DND-41 (cell line): ENCODE results near the gene RUNX2.

Experiments used
- ATAC-seq: fragments of 200-7000 bp; cut with Tn5 transposase; 3 replicates; pipeline ENCODE4 v1.9.1; 2021; ENCODE audit warnings: low read depth; ENCODE audit not compliant: insufficient read depth
- DNase-seq: peaks from one replicate; pipeline ENCODE4 v3.0.0-alpha.2; 2020
- H2AFZ ChIP-seq: 2 replicates; pipeline ENCODE4 v1.6.0; 2012; ENCODE audit warnings: low read depth, low read length
- H3K27ac ChIP-seq: 2 replicates; pipeline ENCODE4 v1.5.1; 2012; ENCODE audit warnings: low read length, inconsistent platforms
- H3K27me3 ChIP-seq: fragments of 200-600 bp; sonication (generic); 2 replicates; pipeline ENCODE4 v1.6.0; 2012; ENCODE audit warnings: low read length, mild to moderate bottlenecking, inconsistent platforms; ENCODE audit not compliant: insufficient read depth, poor library complexity
- H3K36me3 ChIP-seq: 2 replicates; pipeline ENCODE4 v1.5.1; 2012; ENCODE audit warnings: low read length, inconsistent platforms; ENCODE audit not compliant: insufficient read depth
- H3K4me1 ChIP-seq: 2 replicates; pipeline ENCODE4 v1.5.1; 2012; ENCODE audit warnings: mild to moderate bottlenecking, low read length; ENCODE audit not compliant: insufficient read depth
- H3K4me2 ChIP-seq: 2 replicates; pipeline ENCODE4 v1.6.0; 2012; ENCODE audit warnings: mild to moderate bottlenecking, moderate library complexity, low read length, inconsistent platforms; ENCODE audit not compliant: insufficient read depth
- H3K4me3 ChIP-seq, 2 experiments: fragments of 200-600 bp in 1 of 2; shearing (Covaris generic) in 1 of 2; 2 replicates each; pipeline ENCODE4 v1.5.1; 2012 to 2016; ENCODE audit warnings: inconsistent platforms in 2 of 2, low read length in 2 of 2, mild to moderate bottlenecking in 2 of 2, low read depth in 1 of 2, moderate library complexity in 1 of 2
- H3K79me2 ChIP-seq: 2 replicates; pipeline ENCODE4 v1.6.0; 2012; ENCODE audit warnings: low read length, inconsistent platforms; ENCODE audit not compliant: insufficient read depth
- H3K9ac ChIP-seq: 2 replicates; pipeline ENCODE4 v1.6.0; 2012; ENCODE audit warnings: low read depth, mild to moderate bottlenecking, inconsistent platforms, low read length, moderate library complexity
- H3K9me3 ChIP-seq: 2 replicates; pipeline ENCODE4 v1.5.1; 2012; ENCODE audit warnings: low read length, moderate library complexity, mild to moderate bottlenecking, inconsistent platforms; ENCODE audit not compliant: insufficient read depth, severe bottlenecking
- H4K20me1 ChIP-seq: 2 replicates; pipeline ENCODE4 v1.6.0; 2012; ENCODE audit warnings: low read length; ENCODE audit not compliant: insufficient read depth
- EZH2 ChIP-seq: IDR thresholded peaks from 3 replicates; pipeline ENCODE4 v1.6.1; 2012; ENCODE audit warnings: borderline replicate concordance, low read depth, mild to moderate bottlenecking, moderate library complexity, low read length, inconsistent platforms; ENCODE audit not compliant: severe bottlenecking
- TF ChIP-seq, protein P1 (sequence below): IDR thresholded peaks from 2 replicates; pipeline ENCODE4 v1.5.1; 2012; ENCODE audit warnings: borderline replicate concordance, low read length, moderate library complexity, mild to moderate bottlenecking; ENCODE audit not compliant: poor library complexity, severe bottlenecking; ENCODE audit errors: extremely low read depth

Gene RUNX2

DNA sequence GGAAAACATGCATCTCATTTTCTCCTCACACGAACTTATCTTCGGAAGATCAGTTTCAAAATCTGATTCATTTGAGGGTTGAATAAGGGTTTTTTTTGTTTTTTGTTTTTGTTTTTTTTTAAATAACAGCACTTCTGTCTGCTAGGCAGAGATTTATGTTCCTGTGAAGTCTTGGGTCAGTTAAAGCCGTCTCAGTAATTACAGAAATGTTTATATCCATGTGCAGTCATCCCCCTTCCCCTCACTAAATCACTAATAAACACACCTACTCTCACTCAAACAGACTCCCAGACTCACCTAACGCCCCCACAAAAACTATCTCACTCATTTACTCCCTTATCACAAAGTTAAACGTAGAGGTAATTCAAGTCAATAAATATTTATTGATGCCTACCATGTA is 263.8 kb downstream of the RUNX2 start:
- no peaks in the 10 kb centered on the region for H3K9me3 ChIP-seq
- no peaks in the 10 kb centered on the region for H3K79me2 ChIP-seq
- H3K4me2 ChIP-seq = no peak overlapping the region
- H3K36me3 ChIP-seq = no peaks in the 10 kb centered on the region
- H3K27me3 ChIP-seq = no peaks in the 10 kb centered on the region
- no peak overlapping the region for H3K27ac ChIP-seq
- H3K4me1 ChIP-seq = peaks cover 17% of the 10 kb centered on the region
- DNase-seq = no peak
- no peak overlapping the region for H3K4me3 ChIP-seq
- no peaks in the 10 kb centered on the region; the same call in 1 of the 2 replicates for H4K20me1 ChIP-seq
- H2AFZ ChIP-seq = no peak overlapping the region
- TF ChIP-seq, protein P1, sequence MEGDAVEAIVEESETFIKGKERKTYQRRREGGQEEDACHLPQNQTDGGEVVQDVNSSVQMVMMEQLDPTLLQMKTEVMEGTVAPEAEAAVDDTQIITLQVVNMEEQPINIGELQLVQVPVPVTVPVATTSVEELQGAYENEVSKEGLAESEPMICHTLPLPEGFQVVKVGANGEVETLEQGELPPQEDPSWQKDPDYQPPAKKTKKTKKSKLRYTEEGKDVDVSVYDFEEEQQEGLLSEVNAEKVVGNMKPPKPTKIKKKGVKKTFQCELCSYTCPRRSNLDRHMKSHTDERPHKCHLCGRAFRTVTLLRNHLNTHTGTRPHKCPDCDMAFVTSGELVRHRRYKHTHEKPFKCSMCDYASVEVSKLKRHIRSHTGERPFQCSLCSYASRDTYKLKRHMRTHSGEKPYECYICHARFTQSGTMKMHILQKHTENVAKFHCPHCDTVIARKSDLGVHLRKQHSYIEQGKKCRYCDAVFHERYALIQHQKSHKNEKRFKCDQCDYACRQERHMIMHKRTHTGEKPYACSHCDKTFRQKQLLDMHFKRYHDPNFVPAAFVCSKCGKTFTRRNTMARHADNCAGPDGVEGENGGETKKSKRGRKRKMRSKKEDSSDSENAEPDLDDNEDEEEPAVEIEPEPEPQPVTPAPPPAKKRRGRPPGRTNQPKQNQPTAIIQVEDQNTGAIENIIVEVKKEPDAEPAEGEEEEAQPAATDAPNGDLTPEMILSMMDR = no peak
- no peak overlapping the region for H3K9ac ChIP-seq
- ATAC-seq = no peak

DNA sequence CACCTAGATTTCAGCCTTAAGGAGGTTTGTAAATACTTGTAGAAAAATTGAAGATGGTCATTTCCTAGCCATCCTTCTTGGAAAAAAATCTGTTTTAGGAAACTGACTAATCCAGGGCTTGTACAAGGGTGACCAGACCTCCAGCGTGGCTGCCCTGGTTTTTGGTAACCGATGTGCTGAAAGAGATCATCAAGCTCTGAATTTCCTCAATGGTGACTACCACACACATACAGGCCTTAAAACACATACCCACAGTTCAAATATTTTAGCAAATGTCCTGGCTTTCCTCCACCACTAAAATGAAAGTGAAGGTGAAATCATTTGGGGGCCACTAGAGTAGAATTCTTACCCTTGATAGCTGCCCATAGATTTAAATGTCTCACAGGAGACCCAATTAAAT is 264.9 kb downstream of the RUNX2 start:
- DNase-seq = no peak
- no peak overlapping the region for H2AFZ ChIP-seq

DNA sequence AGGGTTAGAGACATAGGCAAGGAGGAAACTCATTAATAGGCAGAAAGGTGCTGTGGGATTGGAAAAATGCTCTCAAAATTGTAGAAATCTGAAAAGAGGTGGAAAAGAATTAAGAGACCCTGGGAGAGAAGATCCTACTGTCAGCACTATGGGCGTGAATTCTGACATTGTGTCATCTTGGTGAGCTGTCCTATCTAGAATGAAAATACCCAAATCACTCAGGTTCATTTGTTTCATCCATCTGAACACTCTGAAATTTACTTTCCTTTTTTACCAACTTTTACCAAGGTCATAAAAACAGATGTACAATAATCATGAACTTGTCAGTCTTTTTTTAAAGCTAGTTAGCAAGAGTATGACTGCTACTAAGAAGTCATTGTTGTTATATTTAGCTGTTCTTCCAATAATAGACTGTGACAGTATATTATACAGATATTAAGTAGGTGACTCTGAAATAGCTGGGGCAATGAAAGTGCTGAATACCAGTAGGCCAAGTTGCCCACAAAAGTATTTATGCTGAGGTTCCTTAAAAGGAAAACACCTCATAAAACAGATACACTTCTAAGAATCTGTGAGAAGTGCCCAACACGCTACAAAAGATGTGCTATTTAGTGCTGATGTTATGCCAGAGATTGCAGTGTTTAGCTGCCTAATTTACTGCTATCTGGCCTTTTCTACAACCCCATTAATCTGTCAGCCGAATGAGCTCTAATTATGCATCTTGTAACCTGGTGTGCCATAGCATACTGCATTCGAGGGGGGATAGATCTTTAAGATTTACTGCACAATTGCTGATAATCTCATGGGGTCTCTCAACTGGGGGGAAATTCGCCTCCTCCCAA is 267.1 kb downstream of the RUNX2 start:
- ATAC-seq = no peak
- H3K4me3 ChIP-seq = no peak overlapping the region
- peaks cover 5% of the 10 kb centered on the region for H3K9me3 ChIP-seq
- no peaks in the 10 kb centered on the region for H3K79me2 ChIP-seq
- no peak overlapping the region for H3K9ac ChIP-seq
- no peak for TF ChIP-seq EZH2
- TF ChIP-seq, protein P1 = no peak
- no peak for DNase-seq
- no peaks in the 10 kb centered on the region for H4K20me1 ChIP-seq
- H3K27me3 ChIP-seq = no peaks in the 10 kb centered on the region
- no peaks in the 10 kb centered on the region for H3K36me3 ChIP-seq
- H3K27ac ChIP-seq = no peak overlapping the region
- H2AFZ ChIP-seq = no peak overlapping the region
- H3K4me1 ChIP-seq = 0 out of 2 replicates have a peak, but pooled peaks cover 3% of the 10 kb centered on the region
- H3K4me2 ChIP-seq = no peak overlapping the region

More for the DNA sequence above, 264.9 kb downstream of the RUNX2 start:
- no peak for ATAC-seq
- H3K27ac ChIP-seq = no peak overlapping the region
- no peaks in the 10 kb centered on the region for H3K79me2 ChIP-seq
- no peak overlapping the region for H3K4me2 ChIP-seq
- peaks cover 6% of the 10 kb centered on the region for H3K4me1 ChIP-seq
- no peak for TF ChIP-seq EZH2
- TF ChIP-seq, protein P1 = no peak
- H3K36me3 ChIP-seq = no peaks in the 10 kb centered on the region
- H3K9me3 ChIP-seq = no peaks in the 10 kb centered on the region
- H3K27me3 ChIP-seq = no peaks in the 10 kb centered on the region
- no peak overlapping the region for H3K4me3 ChIP-seq
- no peak overlapping the region for H3K9ac ChIP-seq
- H4K20me1 ChIP-seq = no peaks in the 10 kb centered on the region
